Left cardiac atrium (tissue), 4 donors: ENCODE data around the gene CARNS1. TPM values are rescaled to one million over a fixed set of nuclear protein-coding genes. Genes with fewer than 3 reads are reported as not detected.
A peak's percentile ranks its signal among the peaks of the same experiment; 100 is the strongest.

Source experiments
- ATAC-seq, 2 donors: fragments of 200-7000 bp; cut with Tn5 transposase; one replicate each; pipeline ENCODE4 v1.9.1; 2020; ENCODE audit warnings: mild to moderate bottlenecking in 2 of 2, moderate library complexity in 2 of 2
- DNase-seq: peaks from one replicate; pipeline ENCODE4 v3.0.0-alpha.2; 2020
- intact Hi-C, 2 donors: fragments of 100-400 bp; cut with DNase I; formaldehyde crosslinking; loops; one replicate each; pipeline versions ENCODE4 v1.14.1 to v1.15.1; 2022 to 2023
- total RNA-seq, 2 donors: library from RNA; stranded (reverse); fragmentation: NEBNext Ultra II Directional; extraction: Animal tissue kit (Norgen Biotek cat#: 25700); gene quantifications; one replicate each; pipeline ENCODE4 v1.2.1, GENCODE V29; 2021
- donor health status: DM: no; HTN: yes; CAD: no.
- donor health status: DM: no; HTN: yes; CAD: no; lungs with severe emphysema.
- donor health status: DM: yes; HTN: yes; CAD: no.
- donor health status: Dilated cardiomyopathy.

Gene CARNS1
- total RNA-seq, 2 donors from 2014 or later, result 6.6 to 11.9 TPM

DNA sequence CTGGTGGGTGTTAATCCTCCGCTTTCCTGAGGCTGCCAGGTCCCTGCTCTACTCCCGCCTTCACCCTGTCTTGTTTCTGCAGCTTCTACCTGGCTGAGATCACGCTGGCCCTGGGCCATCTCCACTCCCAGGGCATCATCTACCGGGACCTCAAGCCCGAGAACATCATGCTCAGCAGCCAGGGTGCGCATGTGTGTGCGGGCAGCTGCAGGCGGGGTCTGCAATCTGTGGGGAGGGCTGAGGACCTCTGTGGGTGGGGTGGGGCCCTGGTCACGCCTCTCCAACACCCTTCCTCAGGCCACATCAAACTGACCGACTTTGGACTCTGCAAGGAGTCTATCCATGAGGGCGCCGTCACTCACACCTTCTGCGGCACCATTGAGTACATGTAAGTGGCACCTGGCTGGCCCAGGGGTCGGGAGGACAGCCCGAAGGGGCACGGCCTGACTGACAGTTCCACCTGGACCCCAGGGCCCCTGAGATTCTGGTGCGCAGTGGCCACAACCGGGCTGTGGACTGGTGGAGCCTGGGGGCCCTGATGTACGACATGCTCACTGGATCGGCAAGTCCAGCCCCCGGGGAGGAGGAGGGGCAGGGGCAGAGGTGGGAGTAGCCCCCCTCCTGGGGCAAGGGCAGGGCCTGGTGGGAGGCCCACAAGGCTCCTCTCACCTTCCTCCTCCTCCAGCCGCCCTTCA is 17.3 kb downstream of the CARNS1 start:
- ATAC-seq (no peak), DNase-seq (no peak)
- intact Hi-C loops, result no loop called here

DNA sequence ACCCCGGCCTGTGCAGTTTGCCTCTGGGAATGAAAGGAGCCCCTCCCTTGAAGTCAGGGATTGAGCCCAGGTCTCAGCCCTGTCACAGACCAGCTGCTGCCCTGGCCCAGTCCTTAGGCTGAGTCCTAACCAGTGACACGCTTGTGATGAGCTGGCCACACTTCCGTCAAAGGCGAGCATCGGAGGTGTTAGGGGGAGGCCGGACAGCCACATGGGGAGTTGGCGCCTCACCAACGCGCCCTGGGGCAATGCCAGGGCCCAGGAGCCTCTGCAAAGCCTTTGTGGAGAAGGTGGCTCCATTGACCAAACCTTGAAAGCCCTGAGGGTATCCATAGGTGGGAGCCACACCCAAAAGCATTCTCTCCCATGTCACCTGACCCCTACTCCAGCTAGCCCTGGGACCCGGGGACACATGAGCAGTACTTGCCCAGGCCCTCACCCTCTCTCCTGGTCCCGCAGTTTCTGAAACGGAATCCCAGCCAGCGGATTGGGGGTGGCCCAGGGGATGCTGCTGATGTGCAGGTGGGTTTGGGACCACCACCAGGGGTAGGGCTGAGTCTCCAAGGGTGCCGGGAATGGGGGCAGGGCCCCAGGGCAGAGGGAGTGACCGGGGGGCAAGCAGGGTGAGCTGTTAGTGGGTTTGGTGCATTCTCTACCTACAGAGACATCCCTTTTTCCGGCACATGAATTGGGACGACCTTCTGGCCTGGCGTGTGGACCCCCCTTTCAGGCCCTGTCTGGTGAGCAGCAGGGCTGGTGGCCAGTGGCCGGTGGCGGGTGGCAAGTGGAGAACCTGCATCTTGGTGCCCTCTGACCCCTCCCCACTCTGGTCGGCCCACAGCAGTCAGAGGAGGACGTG is 18.3 kb downstream of the CARNS1 start:
- intact Hi-C loops, result no loop called here
- no peak for DNase-seq
- no peak for ATAC-seq

DNA sequence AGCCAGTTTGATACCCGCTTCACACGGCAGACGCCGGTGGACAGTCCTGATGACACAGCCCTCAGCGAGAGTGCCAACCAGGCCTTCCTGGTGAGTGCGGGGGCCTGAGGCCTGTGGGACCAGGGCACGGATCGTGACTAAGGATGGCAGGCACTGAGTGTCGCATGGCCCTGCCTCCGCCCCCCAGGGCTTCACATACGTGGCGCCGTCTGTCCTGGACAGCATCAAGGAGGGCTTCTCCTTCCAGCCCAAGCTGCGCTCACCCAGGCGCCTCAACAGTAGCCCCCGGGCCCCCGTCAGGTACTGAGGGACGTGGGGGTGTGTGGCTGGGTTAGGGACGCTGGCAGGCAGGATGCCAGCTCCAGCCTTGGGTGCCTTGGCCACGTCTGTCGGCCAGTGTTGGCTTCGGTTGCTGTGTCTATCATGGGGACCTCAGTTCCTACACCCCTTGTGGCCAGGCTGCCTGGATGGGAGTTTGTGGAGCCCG is 19.0 kb downstream of the CARNS1 start:
- intact Hi-C loops, result no loop called here
- ATAC-seq (no peak), DNase-seq (no peak)

DNA sequence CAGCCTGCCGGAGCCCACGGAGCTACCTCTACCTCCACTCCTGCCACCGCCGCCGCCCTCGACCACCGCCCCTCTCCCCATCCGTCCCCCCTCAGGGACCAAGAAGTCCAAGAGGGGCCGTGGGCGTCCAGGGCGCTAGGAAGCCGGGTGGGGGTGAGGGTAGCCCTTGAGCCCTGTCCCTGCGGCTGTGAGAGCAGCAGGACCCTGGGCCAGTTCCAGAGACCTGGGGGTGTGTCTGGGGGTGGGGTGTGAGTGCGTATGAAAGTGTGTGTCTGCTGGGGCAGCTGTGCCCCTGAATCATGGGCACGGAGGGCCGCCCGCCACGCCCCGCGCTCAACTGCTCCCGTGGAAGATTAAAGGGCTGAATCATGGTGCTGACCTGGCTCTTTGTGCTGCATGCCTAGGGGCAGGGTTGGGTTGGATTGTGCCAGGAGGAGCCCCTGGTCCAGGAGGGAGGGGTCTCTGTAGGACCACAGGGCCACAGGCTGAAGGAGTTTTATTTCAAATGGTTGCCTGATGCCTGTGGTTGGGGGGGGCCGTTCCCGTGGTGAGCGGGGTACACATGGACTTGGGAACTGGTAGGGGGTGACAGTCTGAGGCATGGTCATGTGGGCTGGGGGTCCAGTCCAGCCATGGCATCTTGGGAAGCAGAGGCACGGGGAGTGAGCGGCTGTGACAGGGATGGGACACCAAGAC is 19.7 kb downstream of the CARNS1 start:
- ATAC-seq (no peak), DNase-seq (no peak)
- intact Hi-C loops, result no loop called here

DNA sequence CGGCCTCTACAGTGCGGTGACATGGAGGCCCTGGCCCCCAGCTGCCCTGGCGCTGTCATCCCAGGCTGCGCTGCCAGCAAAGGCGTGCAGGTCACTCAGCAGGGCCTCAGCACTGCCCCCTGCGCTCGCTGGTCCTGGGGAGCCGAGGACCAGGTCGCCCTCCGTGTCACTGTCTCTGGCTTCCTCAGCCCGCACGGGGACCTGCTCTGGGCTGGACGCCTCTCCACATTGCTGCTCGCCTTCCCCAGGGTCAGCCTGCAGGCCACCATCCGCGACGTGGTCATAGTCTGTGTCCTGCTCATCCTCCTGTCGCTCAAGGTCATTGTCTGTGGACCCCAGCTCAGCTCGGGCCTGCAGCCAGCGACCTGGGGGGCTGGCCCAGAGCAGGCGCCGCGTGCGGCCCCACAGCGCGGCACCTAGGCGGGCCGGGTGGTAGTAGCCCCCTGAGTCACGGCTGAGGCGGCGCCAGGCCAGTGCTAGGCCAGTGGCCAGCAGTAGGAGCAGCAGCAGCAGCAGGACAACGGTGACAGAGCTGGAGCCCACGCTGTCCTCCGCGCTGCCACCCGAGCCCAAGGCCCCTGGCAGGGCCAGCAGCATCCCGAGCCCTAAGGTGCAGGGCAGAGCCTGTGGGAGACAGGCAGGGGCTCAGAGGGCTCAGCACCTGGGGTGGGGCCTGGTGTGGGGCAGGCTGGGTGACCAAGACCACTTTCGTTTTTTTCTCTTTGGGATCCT is 20.4 kb downstream of the CARNS1 start:
- ATAC-seq (no peak), DNase-seq (peak; percentile 18)
- intact Hi-C loops, result no loop called here

DNA sequence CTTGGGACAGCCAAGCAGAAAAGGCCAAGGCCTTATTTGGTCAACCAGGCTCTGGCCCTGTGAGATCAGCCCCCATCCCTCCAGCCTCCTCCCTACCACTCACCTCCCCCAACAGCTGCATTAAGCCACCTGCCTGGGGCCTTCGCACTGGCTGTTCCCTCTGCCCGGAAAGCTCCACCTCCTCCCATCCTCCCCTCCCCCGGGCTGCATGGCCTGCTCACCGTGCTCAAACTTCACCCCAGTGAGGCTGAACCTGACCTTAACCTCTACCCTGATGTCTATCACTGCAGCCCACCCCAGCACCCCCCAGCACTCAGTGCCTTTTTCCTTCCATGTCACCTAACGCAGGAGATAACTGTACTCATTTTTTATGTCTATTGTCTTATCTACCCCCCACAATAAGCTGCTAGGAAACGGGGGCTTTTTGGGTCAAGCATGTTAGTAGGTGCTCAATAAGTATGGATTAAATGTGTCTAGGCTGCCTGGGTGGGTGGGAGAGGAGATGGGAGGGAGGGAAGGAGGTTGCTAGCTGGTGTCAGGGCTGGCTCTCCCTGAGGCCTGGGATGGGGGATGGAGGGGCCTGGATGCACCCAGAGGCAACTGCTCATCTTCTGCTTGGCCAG is 21.1 kb downstream of the CARNS1 start:
- peak; percentile 1 to 18 for ATAC-seq
- peak; percentile 20 for DNase-seq

DNA sequence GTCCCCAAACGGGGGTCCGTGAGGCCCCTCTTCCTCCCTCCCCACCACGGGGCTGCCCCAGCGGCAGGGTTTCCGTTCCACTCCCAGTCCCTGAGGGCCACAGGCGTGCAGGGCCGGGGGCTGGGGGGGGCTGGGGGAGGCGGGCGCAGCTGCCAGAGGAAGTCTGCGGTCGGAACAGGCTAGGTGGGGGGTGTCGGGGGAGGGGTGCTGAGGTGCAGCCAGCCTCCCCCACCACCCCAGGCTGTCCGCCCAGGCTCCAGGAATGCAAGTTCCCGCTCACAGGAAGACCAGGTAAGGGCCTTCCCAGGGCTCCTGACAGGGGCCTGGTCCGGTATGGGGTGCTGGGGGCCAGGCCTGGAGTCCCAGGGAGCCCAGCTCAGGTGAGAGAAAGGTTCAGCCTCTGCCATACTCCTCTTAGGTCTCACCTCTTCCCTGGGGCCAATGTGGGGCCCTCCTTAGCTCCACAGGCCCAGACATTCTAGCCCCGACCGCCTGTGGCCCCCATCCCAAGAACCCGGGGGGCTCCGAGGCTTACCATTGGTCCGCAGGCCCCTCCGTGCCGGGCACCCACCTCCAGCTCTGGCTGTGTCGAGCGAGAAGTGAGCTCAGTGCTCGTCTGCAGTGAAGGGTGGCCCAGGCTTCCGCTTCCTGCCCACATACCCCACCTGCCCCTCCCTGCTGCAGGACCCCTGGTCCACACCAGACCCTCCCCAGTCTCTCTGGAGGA is 21.8 kb downstream of the CARNS1 start, which contains the start of gene PTPRCAP:
Gene PTPRCAP (minus strand): TSS at position 601 of the 727 bp plus-strand sequence. CDS start 63 bp downstream, at position 538.
- peak; percentile 41 for DNase-seq
- intact Hi-C loops, result no loop called here
- peak; percentile 10 to 36 for ATAC-seq

More for the DNA sequence above, 21.1 kb downstream of the CARNS1 start:
- intact Hi-C loops, result no loop called here

DNA sequence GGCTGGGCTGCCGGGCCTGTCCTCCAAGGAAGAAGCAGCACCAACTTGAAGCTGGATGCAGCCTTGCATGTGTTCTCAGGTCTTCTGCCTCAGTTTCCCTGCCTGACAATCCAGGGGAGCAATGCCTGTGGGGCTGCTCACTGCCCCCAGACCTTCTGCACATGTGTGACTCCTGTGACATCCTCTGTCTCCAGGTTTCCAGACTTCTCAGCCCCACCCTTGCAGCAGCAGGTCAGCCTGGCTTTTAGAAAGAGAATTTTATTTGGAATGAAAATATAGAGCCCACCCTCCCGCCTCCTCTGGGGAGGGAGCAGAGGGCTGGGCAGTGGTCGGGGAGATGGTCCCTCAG is 22.3 kb downstream of the CARNS1 start:
- intact Hi-C loops, result no loop called here
- no peak for DNase-seq
- no peak for ATAC-seq

DNA sequence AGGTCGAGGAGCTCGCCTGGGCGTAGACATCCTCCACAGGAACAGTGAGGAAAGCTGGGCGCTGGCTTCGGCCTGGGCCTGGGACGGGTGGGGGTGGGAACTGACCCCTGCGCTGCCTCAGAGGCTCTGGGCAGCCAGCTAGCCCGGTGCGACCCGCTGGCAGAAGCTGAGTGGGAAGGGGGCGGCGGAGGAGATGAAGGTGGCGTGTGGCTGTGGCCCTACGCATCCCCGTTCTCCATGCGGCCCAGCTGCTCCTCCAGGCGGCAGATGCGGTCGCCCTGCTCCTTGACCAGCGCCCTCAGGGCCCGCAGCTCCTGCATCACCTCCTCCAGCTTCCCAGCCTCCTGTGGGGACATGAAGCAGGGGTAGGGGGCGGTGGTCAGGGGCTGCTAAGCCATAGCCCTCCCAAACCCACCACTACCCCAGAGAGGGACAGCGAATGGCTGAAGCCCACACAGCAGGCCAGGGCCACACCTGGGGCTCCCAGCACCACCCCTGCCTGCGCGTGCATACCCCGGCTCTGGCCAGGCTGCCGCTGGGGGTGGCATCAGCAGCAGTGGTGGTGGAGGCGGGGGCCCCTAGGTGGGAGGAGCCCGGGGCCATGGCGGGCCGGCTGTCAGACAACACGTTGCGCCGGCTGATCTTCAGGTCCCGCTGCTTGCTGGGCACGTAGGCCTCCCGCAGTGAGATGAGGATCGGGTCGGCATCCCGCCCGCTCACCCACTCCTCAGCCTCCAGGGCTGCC is 22.9 kb downstream of the CARNS1 start:
- DNase-seq (peak; percentile 34), ATAC-seq (no peak)
- intact Hi-C loops, result no loop called here

DNA sequence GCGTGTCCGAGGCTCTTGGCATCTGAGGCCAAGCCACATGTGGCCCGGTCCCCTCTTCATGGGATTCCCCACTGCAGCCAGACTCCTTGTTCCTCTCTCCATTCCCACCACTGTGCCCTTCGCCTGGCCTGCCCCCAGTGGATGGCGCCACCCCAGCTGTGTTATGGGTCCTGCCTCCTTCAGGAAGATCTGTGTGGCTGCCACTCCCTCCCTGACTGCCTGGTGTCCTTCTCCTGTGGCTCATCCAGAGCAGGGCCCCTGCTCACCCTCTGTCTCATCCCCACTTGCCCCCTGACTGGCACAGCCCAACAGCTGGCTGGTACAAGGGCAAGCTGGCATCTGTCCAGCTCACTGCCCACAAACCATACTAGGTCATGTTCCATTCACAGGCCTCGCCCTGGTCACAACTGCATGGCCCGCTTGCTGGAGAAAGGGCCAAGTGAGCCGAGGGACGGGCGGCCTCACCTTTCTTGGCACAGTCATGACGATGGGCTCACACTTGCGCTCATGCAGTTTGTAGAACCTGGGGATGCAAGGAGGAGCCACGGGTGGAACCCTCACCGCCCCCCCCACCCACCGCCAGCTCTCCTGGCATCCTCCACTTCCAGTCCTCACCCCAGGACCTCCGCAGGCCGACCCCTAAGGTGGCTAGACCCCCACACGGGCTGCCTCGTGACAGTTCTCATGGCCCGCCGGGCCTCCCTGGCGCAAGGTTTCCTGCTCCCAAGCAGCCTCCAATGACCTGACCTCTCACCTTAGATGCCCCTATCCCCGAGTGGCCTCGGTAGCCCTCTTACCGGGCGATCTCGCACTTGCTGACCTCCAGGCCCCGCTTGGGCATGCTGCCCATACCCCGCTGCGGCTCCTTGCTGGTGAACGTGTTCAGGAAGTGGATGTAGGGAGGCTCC is 24.1 kb downstream of the CARNS1 start:
- ATAC-seq, result peak in 1 of 2 donors; percentile 1
- DNase-seq, result peak; percentile 40
- intact Hi-C loops, result no loop called here

DNA sequence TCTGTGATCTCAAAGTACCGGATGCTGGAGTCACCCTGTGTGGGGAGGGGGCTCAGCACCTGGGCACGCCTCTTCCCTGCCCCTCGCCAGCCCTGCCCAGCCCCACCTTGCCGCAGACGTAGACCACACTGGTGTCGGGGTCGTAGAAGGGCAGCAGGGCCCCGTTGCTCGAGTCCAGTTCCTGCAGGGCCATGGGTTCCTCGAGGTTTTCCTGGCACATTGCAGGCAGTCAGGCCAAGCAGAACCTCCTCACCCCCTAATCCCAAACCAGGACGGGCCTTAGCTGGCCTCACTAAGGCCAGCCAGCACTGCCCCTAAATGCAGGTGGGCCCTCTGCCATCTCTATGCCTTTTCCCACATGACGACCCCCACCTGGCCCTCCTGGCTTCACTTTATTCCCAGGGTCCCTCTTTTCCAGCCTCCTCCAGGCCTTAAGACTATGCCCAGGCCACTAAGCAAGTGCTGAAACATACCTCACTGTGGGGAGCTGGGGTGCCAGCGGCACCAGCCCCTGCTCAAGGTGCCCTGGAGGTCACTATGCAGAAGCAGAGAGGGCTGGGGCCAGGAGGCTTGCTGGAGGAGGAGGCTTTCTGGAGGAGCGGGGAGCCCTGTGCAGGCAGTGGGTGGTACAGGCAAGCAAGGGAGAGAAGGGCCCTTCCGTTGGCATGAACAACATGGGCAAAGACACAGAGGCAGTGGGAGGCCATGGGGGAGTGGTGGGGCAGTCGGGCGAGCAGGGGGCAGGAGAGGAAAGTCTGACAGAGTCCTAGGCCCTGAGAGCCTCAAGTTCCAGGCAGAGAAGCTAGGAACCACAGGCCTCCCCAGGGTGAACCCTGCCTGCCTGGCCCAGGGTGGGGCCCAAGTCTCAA is 25.0 kb downstream of the CARNS1 start:
- intact Hi-C loops, result no loop called here
- ATAC-seq (no peak), DNase-seq (peak; percentile 17)

DNA sequence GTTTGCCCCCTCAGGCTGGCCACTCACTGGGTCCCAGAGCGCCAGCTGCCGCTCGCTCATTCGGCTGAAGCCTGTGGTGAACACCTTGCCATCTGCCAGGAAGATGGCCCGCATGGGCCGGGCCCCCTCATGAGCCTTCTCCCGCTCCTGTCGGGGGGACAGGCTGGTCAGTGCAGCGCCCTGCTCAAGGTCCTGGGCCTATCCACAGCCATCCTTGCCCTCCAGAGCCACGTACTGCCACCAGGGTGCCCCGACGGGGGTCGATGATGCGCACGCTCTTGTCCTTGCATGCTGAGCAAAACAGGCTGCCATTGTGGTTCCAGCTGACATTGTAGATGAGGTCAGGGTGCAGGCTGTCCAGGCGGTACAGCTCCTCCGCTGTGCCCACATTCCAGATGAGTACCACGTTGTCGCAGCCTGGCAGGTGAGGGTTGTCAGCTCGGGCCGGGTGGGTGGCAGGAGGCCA is 25.7 kb downstream of the CARNS1 start:
- intact Hi-C loops, result no loop called here
- ATAC-seq (no peak), DNase-seq (peak; percentile 25)

DNA sequence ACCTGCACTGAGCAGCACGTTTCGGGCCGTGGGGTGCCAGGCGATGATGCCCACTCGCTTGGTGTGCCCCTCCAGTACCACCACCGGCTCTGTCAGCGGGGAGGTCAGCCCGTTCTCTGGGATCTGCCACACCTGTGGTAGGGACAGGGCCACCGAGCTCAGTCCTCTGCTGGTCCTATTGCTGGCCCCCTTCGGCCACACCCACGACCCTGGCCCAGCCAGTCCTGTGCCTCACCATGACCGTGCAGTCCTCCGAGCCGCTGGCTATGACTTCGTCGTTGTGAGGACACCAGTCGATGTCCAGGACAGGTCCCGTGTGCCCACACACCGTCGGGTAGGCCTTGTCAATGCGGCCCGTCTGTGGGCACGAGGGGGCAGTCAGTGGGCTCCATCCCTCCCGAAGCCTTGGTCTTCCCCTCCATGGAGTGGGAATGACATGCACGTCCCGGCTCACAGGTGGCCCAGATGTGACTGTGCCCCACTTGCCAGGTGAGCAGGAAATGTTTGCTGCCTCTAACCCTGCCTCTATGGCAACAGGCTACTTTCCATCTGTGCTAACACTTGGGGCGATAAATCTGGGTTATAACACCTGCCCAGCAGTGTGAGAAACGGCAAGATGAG is 26.4 kb downstream of the CARNS1 start:
- intact Hi-C loops, result no loop called here
- DNase-seq (peak; percentile 38), ATAC-seq (no peak)

DNA sequence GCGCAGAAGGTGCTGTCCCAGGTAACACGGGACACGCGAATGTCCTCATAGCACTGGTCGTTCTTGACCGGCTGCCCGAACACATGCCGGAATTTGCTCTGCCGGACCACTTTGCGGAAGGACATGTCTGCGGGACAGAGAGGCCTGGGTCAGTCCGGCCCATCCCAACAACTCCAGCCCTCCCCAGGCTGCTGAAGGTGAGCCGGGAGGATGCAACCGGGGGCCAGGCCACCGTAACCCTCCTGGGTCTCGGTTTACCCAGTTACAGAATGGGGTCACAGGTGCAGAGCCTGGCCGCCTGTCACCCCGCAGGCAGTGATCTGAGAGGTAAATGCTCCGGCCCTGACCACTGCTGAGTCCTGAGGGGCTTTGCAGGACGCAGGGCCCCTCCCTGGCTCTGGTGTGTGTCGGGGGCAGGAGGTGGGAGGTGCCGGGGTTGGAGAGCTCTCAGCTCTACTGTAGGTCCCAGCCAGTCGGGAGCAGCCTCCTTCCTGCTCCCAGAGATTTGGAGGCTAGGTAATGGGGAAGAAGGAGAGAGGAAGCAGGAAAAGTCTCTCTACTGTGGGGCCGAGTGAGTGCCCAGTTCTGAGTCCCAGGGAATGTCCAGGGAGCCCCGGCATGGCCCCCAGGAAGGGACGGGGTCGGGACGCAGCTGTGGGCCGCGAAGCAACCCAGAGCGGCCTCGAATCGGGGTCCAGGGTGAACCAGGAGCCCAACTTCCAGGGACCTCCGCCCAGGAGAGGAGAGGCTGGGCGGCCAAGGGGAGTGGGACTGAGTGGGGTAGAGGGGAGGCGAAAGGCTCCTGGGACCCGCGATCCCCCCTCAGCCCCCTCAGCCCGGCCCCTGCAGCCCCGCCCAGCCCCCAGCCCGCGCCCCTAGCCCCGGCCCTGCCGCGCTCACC is 27.3 kb downstream of the CARNS1 start:
- ATAC-seq (peak in 1 of 2 donors; percentile 1), DNase-seq (peak; percentile 24)
- intact Hi-C loops, result no loop called here
